ENCODE results near the gene NEURL3. TPM values are rescaled to one million over a fixed set of nuclear protein-coding genes. Genes with fewer than 3 reads are reported as not detected.

NEURL3 gene
- total RNA-seq, 4 donors from 2014 or later, result 0.40 TPM; not detected in 3

DNA sequence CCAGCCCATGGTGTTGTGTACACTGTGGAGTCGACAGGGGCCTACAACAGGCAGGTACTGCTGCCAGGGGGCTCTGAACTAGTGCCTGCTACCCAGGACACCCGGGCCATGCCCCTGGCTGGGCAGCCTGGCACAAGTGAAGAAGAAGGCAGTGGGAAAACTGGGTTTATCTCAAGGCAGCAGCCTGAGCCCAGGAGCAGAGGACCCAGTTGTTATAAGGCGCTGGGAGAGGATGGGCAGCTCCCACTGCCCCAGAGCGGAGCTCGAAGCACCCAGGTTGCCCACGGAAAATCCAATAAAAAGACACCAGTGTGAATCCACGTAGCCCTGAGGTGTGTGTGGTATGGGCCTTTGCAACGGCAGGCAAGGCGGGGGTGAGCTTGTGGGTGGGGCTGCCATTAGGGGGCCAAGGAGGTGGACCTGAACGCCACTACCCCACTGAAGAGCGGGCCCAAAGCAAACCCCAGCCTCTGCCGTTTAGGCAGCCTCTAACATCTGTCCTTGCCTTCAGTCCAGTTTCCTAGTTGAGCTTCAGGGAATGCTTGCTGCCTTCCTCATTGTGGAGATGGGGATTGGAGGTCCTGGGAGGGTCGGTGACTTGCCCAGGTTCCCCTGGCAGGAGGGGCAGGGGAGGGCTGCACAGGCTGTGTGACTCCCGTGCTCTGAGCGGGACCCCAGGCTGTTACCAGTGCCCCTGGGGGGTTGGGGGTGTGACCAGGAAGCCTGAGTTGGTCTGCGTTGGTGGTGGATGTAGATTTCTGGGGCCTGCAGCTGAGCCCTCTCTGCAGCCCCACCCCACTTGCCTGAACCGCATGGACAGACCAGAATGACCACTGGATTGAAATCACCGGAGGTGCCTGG lies 47.4 kb upstream of the NEURL3 start:
- Histone ChIP-seq H3K4me1 (no peaks in the 10 kb centered on the region), H3K9me3 (no peaks in the 10 kb centered on the region), H3K27ac (no peak overlapping the region), H3K4me3 (replicated peaks in 1 of 3) (no peak overlapping the region), H3K36me3 (peaks cover 8 to 11% of the 10 kb centered on the region in 2 donors), H3K27me3 (no peaks in the 10 kb centered on the region)
- 87 to 91% methylated on average over 15 to 16 of the region's 18 CpGs for WGBS, 2 donors
- no peak for TF ChIP-seq POLR2A (IDR thresholded peaks at IDR 0.05)
- TF ChIP-seq, protein P1, sequence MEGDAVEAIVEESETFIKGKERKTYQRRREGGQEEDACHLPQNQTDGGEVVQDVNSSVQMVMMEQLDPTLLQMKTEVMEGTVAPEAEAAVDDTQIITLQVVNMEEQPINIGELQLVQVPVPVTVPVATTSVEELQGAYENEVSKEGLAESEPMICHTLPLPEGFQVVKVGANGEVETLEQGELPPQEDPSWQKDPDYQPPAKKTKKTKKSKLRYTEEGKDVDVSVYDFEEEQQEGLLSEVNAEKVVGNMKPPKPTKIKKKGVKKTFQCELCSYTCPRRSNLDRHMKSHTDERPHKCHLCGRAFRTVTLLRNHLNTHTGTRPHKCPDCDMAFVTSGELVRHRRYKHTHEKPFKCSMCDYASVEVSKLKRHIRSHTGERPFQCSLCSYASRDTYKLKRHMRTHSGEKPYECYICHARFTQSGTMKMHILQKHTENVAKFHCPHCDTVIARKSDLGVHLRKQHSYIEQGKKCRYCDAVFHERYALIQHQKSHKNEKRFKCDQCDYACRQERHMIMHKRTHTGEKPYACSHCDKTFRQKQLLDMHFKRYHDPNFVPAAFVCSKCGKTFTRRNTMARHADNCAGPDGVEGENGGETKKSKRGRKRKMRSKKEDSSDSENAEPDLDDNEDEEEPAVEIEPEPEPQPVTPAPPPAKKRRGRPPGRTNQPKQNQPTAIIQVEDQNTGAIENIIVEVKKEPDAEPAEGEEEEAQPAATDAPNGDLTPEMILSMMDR (IDR thresholded peaks at IDR 0.05), result no peak
- intact Hi-C loops (cut with DNase I), result no loop called here
- DNase-seq, result no peak

DNA sequence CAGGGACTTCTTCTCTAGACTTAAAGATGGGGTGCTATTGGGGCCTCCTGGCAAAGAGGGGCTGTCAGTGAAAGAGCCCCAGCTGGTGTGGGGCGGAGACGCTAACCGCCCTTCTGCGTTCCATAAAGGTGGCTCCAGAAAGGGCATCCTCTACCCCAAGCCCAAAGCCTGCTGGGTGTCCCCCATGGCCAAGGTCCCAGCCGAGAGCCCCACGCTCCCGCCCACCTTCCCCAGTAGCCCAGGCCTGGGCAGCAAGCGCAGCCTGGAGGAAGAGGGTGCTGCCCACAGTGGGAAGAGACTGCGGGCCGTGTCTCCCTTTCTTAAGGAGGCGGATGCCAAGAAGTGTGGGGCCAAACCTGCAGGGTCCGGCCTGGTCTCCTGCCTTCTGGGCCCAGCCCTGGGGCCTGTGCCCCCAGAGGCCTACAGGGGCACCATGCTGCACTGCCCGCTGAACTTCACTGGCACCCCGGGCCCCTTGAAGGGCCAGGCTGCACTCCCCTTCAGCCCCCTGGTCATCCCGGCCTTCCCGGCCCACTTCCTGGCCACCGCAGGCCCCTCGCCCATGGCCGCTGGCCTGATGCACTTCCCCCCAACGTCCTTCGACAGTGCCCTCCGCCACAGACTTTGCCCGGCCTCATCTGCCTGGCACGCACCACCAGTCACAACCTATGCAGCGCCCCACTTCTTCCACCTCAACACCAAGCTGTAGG lies 46.6 kb upstream of the NEURL3 start:
- Histone ChIP-seq H3K27ac (no peak overlapping the region), H3K36me3 (peaks cover 8 to 11% of the 10 kb centered on the region in 2 donors), H3K4me3 (replicated peaks in 1 of 3) (no peak overlapping the region), H3K27me3 (no peaks in the 10 kb centered on the region), H3K4me1 (no peaks in the 10 kb centered on the region), H3K9me3 (no peaks in the 10 kb centered on the region)
- TF ChIP-seq, protein P1 (IDR thresholded peaks at IDR 0.05), result no peak
- TF ChIP-seq POLR2A (IDR thresholded peaks at IDR 0.05), result no peak
- no peak for DNase-seq
- intact Hi-C loops (cut with DNase I), result no loop called here
- WGBS, 2 donors, result 95 to 98% methylated on average over 17 to 22 of the region's 25 CpGs

DNA sequence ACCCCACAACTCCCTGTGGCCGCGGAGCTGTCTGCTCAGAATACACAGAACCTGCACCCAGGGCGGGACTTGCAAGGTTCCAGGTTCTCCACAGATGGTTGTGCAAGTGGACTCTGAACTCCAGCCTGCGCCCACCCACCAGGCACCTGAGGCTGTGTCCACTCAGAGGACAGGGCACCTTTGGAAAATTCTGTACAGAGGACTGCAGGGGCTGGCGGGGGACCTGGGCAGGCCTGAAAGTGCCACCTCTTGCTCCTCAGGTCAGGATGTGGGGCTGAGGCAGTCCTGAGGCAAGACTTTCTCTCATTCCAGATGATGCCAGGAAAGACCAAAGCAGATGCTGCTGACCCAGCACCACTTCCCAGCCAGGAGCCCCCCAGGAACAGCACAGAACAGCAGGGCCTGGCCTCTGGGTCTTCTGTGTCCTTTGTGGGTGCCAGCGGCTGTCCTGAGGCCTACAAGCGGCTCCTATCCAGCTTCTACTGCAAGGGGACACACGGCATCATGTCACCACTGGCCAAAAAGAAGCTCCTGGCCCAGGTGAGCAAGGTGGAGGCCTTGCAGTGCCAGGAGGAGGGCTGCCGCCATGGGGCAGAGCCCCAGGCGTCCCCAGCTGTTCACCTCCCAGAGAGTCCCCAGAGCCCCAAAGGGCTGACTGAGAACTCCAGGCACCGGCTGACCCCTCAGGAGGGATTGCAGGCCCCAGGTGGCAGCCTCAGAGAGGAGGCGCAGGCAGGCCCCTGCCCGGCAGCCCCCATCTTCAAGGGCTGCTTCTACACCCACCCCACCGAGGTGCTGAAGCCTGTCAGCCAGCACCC lies 45.8 kb upstream of the NEURL3 start:
- intact Hi-C loops (cut with DNase I), result no loop called here
- Histone ChIP-seq H3K9me3 (no peaks in the 10 kb centered on the region), H3K4me1 (no peaks in the 10 kb centered on the region), H3K27me3 (no peaks in the 10 kb centered on the region), H3K36me3 (peaks cover 8 to 11% of the 10 kb centered on the region in 2 donors), H3K27ac (no peak overlapping the region), H3K4me3 (replicated peaks in 1 of 3) (no peak overlapping the region)
- whole genome bisulfite sequencing, 2 donors, result 93 to 96% methylated on average over 4 to 6 of the region's 14 CpGs
- DNase-seq, result no peak
- TF ChIP-seq, protein P1 (IDR thresholded peaks at IDR 0.05), result no peak
- TF ChIP-seq POLR2A (IDR thresholded peaks at IDR 0.05), result no peak

DNA sequence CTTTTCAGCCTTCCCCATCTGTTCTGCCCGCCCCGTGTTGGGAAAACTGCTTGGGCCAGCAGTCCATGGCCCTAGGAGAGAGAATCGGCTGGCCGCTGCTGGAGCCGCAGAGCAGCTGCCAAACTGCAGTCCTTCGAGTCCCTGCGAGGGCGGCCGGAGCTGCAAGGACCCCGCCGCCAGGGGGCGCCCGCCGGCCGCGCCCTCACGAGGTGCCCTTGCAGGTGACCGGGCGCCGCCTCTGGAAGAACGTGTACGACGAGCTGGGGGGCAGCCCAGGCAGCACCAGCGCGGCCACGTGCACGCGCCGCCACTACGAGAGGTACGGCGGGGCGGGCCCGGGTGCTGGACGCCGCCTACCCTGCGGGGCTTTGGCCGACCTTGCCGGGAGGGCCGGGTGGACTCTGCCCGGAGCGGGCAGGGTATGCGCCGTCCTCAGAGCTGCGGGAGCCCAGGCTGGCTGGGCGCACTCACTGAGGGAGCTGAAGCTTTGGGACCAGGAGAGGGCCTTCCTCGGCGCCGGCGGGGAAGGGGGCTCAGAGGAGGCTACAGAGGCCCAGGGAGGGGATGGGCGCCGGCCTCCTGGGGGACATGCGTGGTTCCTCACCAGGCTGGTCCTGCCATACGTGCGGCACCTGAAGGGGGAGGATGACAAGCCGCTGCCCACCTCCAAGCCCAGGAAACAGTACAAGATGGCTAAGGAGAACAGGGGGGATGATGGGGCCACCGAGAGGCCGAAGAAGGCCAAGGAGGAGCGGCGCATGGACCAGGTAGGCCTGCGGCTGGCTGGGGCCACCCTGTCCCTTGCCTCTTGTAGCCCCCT lies 45.0 kb upstream of the NEURL3 start:
- TF ChIP-seq, protein P1 (IDR thresholded peaks at IDR 0.05), result peak in 3 of 6 experiments; percentile 26 to 41 (median 40)
- no peak for TF ChIP-seq POLR2A (IDR thresholded peaks at IDR 0.05)
- no peak overlapping the region for H3K27ac ChIP-seq
- peaks cover 8 to 11% of the 10 kb centered on the region in 2 donors for H3K36me3 ChIP-seq
- DNase-seq, result peak in 1 of 2 donors; percentile 40
- intact Hi-C loops (cut with DNase I), result no loop called here
- no peaks in the 10 kb centered on the region for H3K27me3 ChIP-seq
- H3K4me1 ChIP-seq, result no peaks in the 10 kb centered on the region
- H3K9me3 ChIP-seq, result no peaks in the 10 kb centered on the region
- 74 to 80% methylated on average over 23 of the region's 61 CpGs for WGBS, 2 donors
- no peak overlapping the region for H3K4me3 ChIP-seq (replicated peaks in 1 of 3)
